OCI-LY3 (cell line): ENCODE results near the gene SGK2.

ENCODE experiments used
- H2AFZ ChIP-seq: fragments of 200-600, 300-600 bp; shearing (Covaris generic); 2 replicates; pipeline ENCODE4 v1.6.0; 2014; ENCODE audit warnings: antibody characterized with exemption, low read depth, low read length
- H3K27ac ChIP-seq: fragments of 200-600, 300-600 bp; sonication (generic); 2 replicates; pipeline ENCODE4 v1.5.1; 2014; ENCODE audit warnings: mild to moderate bottlenecking, low read length, moderate library complexity, mixed read lengths
- H3K27me3 ChIP-seq: fragments of 200-600, 300-600 bp; sonication (generic); 2 replicates; pipeline ENCODE4 v1.6.1; 2014; ENCODE audit warnings: low read depth, low read length, mixed read lengths
- H3K36me3 ChIP-seq: fragments of 200-600, 300-600 bp; sonication (generic); replicated peaks from 2 replicates; pipeline ENCODE3; 2014; ENCODE audit warnings: low read depth, low read length, mixed read lengths
- H3K4me1 ChIP-seq: fragments of 300-600, 200-600 bp; sonication (generic); 2 replicates; pipeline ENCODE4 v1.6.1; 2014; ENCODE audit warnings: low read length, mixed read lengths
- H3K4me2 ChIP-seq: fragments of 200-600, 300-600 bp; sonication (generic); 2 replicates; pipeline ENCODE4 v1.6.1; 2014; ENCODE audit warnings: low read length, mixed read lengths
- H3K4me3 ChIP-seq: fragments of 300-600, 200-600 bp; sonication (generic); 2 replicates; pipeline ENCODE4 v1.5.1; 2014; ENCODE audit warnings: antibody characterized with exemption, mild to moderate bottlenecking, low read length, moderate library complexity
- H3K79me2 ChIP-seq: fragments of 300-600, 200-600 bp; shearing (Covaris generic); 2 replicates; pipeline ENCODE4 v1.6.1; 2014; ENCODE audit warnings: mild to moderate bottlenecking, low read length, mixed read lengths
- H3K9ac ChIP-seq: fragments of 300-600, 200-600 bp; shearing (Covaris generic); 2 replicates; pipeline ENCODE4 v1.6.0; 2014; ENCODE audit warnings: mild to moderate bottlenecking, low read length, moderate library complexity
- H3K9me3 ChIP-seq: fragments of 200-600, 300-600 bp; shearing (Covaris generic); 2 replicates; pipeline ENCODE4 v1.6.1; 2014; ENCODE audit warnings: low read length, mixed read lengths; ENCODE audit not compliant: insufficient read depth
- H4K20me1 ChIP-seq: fragments of 200-600, 300-600 bp; sonication (generic); 2 replicates; pipeline ENCODE4 v1.6.1; 2016; ENCODE audit warnings: low read length, mixed read lengths; ENCODE audit not compliant: insufficient read depth
- EZH2phosphoT487 ChIP-seq: fragments of 200-600 bp; shearing (Covaris generic); IDR thresholded peaks from 2 replicates; pipeline ENCODE4 v1.6.1; 2018; ENCODE audit warnings: antibody characterized with exemption, mixed run types, low read depth
- TF ChIP-seq, protein P1 (sequence below): fragments of 200-600, 300-600 bp; sonication (generic); IDR thresholded peaks from 2 replicates; pipeline ENCODE4 v1.5.1; 2014; ENCODE audit warnings: antibody characterized with exemption, low read length, low read depth

The SGK2 gene

DNA sequence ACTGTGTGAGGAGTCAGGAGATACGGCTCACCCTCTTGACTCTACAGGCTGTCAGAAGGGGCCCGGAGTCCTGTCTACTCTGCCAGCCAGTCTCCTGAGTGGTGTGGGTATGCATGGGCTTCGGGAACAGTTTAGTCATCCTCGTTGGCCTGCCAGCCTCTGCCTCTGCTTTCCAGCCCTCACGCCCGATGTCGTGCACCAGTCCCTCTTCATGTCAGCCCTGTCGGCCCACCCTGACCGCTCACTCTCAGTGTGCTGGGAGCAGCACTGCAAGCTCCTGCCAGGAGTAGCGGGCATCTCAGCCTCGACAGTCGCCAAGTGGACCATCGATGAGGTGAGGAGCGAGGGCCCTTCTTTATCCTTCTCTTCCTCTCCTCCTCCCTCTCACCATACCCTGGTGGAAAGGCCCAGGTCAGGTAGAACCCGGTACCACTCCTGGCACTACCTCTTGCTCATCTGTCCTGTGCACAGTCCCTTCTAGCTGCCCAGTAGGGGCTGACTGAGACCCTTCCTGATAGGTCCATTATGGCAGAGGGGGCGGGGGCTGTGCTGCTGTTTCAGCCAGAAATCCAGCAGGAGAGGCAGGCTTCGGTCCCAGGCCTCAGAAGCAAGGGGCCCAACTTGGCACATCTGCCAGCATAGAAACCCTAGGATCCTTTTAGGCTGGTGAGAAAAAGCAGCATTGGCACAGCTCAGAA is 18.7 kb upstream of the SGK2 start:
- no peak overlapping the region for H3K4me2 ChIP-seq
- TF ChIP-seq, protein P1, sequence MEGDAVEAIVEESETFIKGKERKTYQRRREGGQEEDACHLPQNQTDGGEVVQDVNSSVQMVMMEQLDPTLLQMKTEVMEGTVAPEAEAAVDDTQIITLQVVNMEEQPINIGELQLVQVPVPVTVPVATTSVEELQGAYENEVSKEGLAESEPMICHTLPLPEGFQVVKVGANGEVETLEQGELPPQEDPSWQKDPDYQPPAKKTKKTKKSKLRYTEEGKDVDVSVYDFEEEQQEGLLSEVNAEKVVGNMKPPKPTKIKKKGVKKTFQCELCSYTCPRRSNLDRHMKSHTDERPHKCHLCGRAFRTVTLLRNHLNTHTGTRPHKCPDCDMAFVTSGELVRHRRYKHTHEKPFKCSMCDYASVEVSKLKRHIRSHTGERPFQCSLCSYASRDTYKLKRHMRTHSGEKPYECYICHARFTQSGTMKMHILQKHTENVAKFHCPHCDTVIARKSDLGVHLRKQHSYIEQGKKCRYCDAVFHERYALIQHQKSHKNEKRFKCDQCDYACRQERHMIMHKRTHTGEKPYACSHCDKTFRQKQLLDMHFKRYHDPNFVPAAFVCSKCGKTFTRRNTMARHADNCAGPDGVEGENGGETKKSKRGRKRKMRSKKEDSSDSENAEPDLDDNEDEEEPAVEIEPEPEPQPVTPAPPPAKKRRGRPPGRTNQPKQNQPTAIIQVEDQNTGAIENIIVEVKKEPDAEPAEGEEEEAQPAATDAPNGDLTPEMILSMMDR: no peak
- no peak for TF ChIP-seq EZH2phosphoT487
- H3K27me3 ChIP-seq: no peaks in the 10 kb centered on the region
- no peaks in the 10 kb centered on the region for H4K20me1 ChIP-seq
- no peak overlapping the region for H3K27ac ChIP-seq
- no peak overlapping the region for H2AFZ ChIP-seq
- no peak overlapping the region for H3K9ac ChIP-seq
- H3K36me3 ChIP-seq: no peaks in the 10 kb centered on the region
- H3K4me1 ChIP-seq: peaks cover 4% of the 10 kb centered on the region; the same call in 1 of the 2 replicates
- H3K79me2 ChIP-seq: no peaks in the 10 kb centered on the region
- no peak overlapping the region for H3K4me3 ChIP-seq
- no peaks in the 10 kb centered on the region for H3K9me3 ChIP-seq

DNA sequence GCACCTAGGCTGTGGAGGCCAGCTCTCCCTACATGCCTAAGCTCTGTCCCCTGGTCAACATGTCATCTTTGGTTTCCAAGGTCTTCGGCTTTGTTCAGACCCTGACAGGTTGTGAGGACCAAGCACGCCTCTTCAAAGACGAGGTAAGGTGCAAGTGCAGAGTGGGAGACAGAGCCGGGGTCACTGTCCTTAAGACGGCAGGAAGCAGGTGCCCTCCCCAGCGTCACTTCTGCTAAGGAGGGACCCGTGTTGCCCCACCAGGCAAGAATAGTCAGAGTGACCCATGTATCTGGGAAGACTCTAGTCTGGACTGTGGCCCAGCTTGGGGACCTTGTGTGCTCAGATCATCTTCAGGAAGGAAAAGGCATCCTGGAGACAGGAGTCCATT is 18.2 kb upstream of the SGK2 start:
- Histone ChIP-seq H3K4me3 (no peak overlapping the region), H3K9ac (no peak overlapping the region), H2AFZ (no peak overlapping the region), H3K79me2 (no peaks in the 10 kb centered on the region), H3K27ac (no peak overlapping the region), H4K20me1 (no peaks in the 10 kb centered on the region), H3K4me2 (no peak overlapping the region), H3K9me3 (no peaks in the 10 kb centered on the region), H3K4me1 (peaks cover 4% of the 10 kb centered on the region; the same call in 1 of the 2 replicates), H3K36me3 (no peaks in the 10 kb centered on the region), H3K27me3 (no peaks in the 10 kb centered on the region)
- no peak for TF ChIP-seq EZH2phosphoT487
- TF ChIP-seq, protein P1: no peak

DNA sequence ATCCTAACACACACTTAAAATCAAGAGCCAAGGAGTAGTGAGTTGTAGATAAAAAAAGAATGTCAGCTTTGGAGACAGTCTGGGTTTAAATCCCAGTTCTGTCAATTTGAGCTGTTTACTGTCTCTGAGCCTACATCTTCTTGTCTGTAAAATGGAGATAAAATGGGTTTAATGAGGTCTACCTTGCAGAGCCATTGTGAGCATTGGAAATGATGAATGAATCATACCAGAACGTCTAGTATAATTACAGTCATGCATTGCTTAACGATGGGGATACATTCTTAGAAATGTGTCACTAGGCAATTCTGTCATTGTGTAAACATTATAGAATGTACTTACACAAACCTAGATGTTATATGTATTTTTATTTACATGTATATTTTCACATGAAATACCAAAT is 17.6 kb upstream of the SGK2 start:
- Histone ChIP-seq H4K20me1 (no peaks in the 10 kb centered on the region), H3K79me2 (no peaks in the 10 kb centered on the region), H3K4me1 (peaks cover 4% of the 10 kb centered on the region; the same call in 1 of the 2 replicates), H2AFZ (no peak overlapping the region), H3K27me3 (no peaks in the 10 kb centered on the region), H3K9ac (no peak overlapping the region), H3K9me3 (no peaks in the 10 kb centered on the region), H3K36me3 (no peaks in the 10 kb centered on the region), H3K4me3 (no peak overlapping the region), H3K4me2 (no peak overlapping the region), H3K27ac (no peak overlapping the region)
- TF ChIP-seq, protein P1: no peak
- no peak for TF ChIP-seq EZH2phosphoT487

DNA sequence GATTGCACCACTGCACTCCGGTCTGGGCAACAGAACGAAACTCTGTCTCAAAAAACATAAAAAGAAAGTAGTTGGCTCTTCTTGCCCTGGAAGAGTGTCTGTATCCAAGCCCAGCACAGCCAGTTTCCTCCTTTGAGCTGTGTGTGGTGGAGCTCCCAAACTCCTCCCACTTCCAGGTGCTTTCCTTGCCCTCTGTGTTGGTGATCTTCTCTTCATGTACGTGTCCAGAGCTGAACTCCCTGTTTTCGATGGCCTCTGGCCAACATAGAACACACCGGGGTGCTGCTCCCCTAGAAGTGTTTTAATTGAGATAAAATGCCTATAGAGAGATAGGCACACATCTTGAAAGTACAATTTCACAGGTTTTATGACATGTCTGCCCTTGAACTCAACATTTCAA is 16.7 kb upstream of the SGK2 start:
- Histone ChIP-seq H3K4me1 (peaks cover 4% of the 10 kb centered on the region; the same call in 1 of the 2 replicates), H3K4me2 (no peak overlapping the region), H3K27ac (no peak overlapping the region), H3K79me2 (no peaks in the 10 kb centered on the region), H3K9ac (no peak overlapping the region), H4K20me1 (no peaks in the 10 kb centered on the region), H3K4me3 (no peak overlapping the region), H3K27me3 (no peaks in the 10 kb centered on the region), H3K36me3 (no peaks in the 10 kb centered on the region), H2AFZ (no peak overlapping the region), H3K9me3 (no peaks in the 10 kb centered on the region)
- no peak for TF ChIP-seq EZH2phosphoT487
- TF ChIP-seq, protein P1: no peak
